SK-N-SH treated with all-trans-retinoic acid at 6 μM for 48 hours (cell line): Measurements from ENCODE around the gene NDUFB5.

Experiments
- GLIS3 ChIP-seq: fragments of 250-450 bp; sonication (Bioruptor Pico); IDR thresholded peaks from 2 replicates; pipeline ENCODE4 v1.5.0; 2020; ENCODE audit warnings: mild to moderate bottlenecking, moderate library complexity
- PATZ1 ChIP-seq: fragments of 250-450 bp; sonication (Bioruptor Pico); IDR thresholded peaks from 2 replicates; pipeline ENCODE4 v1.8.0; 2020; ENCODE audit warnings: mild to moderate bottlenecking, moderate library complexity, borderline replicate concordance
- ZFP3 ChIP-seq: fragments of 250-450 bp; sonication (Bioruptor Pico); IDR thresholded peaks from 2 replicates; pipeline ENCODE4 v1.5.0; 2020; ENCODE audit warnings: mild to moderate bottlenecking, moderate library complexity
- ZFP30 ChIP-seq: fragments of 450-650 bp; formaldehyde crosslinking; IDR thresholded peaks from 2 replicates; pipeline ENCODE4 v1.5.0; 2022; ENCODE audit warnings: mild to moderate bottlenecking, moderate library complexity
- ZNF565 ChIP-seq: fragments of 450-650 bp; formaldehyde crosslinking; conservative IDR thresholded peaks from 2 replicates; pipeline ENCODE4 v1.5.0; 2020; ENCODE audit warnings: low read depth, mild to moderate bottlenecking, moderate library complexity
- ZNF8 ChIP-seq: fragments of 450-650 bp; formaldehyde crosslinking; IDR thresholded peaks from 2 replicates; pipeline ENCODE4 v1.5.0; 2020; ENCODE audit warnings: mild to moderate bottlenecking, moderate library complexity

- no peak for TF ChIP-seq PATZ1
- TF ChIP-seq ZFP30 (CRISPR knock-in tag) = no peak
- TF ChIP-seq ZFP3 (CRISPR knock-in tag) = no peak
- no peak for TF ChIP-seq GLIS3 (CRISPR knock-in tag)
- TF ChIP-seq ZNF8 = no peak
- TF ChIP-seq ZNF565 (CRISPR knock-in tag) = no peak
These were observed 71.5 kb downstream of the NDUFB5 start for GRCh38 chr3:179676081-179676480.
